CD8-positive, alpha-beta memory T cell (primary cell): ENCODE data around the gene SNTB2. TPM values are rescaled to one million over a fixed set of nuclear protein-coding genes. Genes with fewer than 3 reads are reported as not detected.

Experiments used
- CTCF ChIA-PET: fragments of 350-600 bp; sonication (Branson Sonifier 250); formaldehyde crosslinking; loops from one replicate; lab custom pipeline; 2021; ENCODE audit warnings: antibody characterized with exemption; lab: Charles Lee
- POLR2A ChIA-PET: fragments of 350-600 bp; sonication (Branson Sonifier 250); formaldehyde crosslinking; loops from one replicate; lab custom pipeline; 2021; ENCODE audit warnings: antibody characterized with exemption; lab: Charles Lee
- DNase-seq, 5 donors: peaks; one replicate each; pipeline versions ENCODE4 v3.0.0 to v3.0.0-alpha.2; 2020 to 2022; ENCODE audit warnings: mixed read lengths in 1 of 5
- H3K27ac ChIP-seq: one replicate; pipeline ENCODE4 v1.7.0; 2013; ENCODE audit warnings: low read depth, mild to moderate bottlenecking, low read length, moderate library complexity
- H3K27me3 ChIP-seq: 2 replicates; pipeline ENCODE4 v1.7.0; 2013; ENCODE audit warnings: low read length, mild to moderate bottlenecking; ENCODE audit not compliant: insufficient read depth, poor library complexity, severe bottlenecking
- H3K36me3 ChIP-seq: 2 replicates; pipeline ENCODE4 v1.7.0; 2013; ENCODE audit warnings: mild to moderate bottlenecking, low read length, moderate library complexity; ENCODE audit not compliant: insufficient read depth
- H3K4me1 ChIP-seq: 2 replicates; pipeline ENCODE4 v1.7.0; 2013; ENCODE audit warnings: mild to moderate bottlenecking, low read length, moderate library complexity; ENCODE audit not compliant: insufficient read depth
- H3K4me3 ChIP-seq: 2 replicates; pipeline ENCODE4 v1.7.0; 2013; ENCODE audit warnings: mild to moderate bottlenecking, low read length
- H3K9me3 ChIP-seq: 2 replicates; pipeline ENCODE4 v1.7.0; 2013; ENCODE audit warnings: mild to moderate bottlenecking, low read length
- H3K27ac Mint-ChIP-seq, 8 donors: one replicate each; pipeline ENCODE4 v1.8.0; 2020 to 2021; ENCODE audit warnings: mixed read lengths in 8 of 8, mild to moderate bottlenecking in 6 of 8, inconsistent platforms in 3 of 8, moderate library complexity in 3 of 8
- H3K27me3 Mint-ChIP-seq, 2 donors: one replicate each; pipeline ENCODE4 v1.8.0; 2020 to 2021; ENCODE audit warnings: mixed read lengths in 2 of 2, mild to moderate bottlenecking in 1 of 2, moderate library complexity in 1 of 2
- H3K36me3 Mint-ChIP-seq, 3 donors: one replicate each; pipeline ENCODE4 v1.8.0; 2020 to 2021; ENCODE audit warnings: mixed read lengths in 3 of 3, inconsistent platforms in 1 of 3, mild to moderate bottlenecking in 1 of 3
- H3K4me1 Mint-ChIP-seq, 3 donors: one replicate each; pipeline ENCODE4 v1.8.0; 2020 to 2021; ENCODE audit warnings: mixed read lengths in 3 of 3, inconsistent platforms in 1 of 3, mild to moderate bottlenecking in 1 of 3
- H3K4me3 Mint-ChIP-seq, 7 donors: one replicate each; pipeline ENCODE4 v1.8.0; 2020 to 2021; ENCODE audit warnings: mixed read lengths in 7 of 7, mild to moderate bottlenecking in 6 of 7, moderate library complexity in 4 of 7, inconsistent platforms in 2 of 7
- H3K9me3 Mint-ChIP-seq, 5 donors: one replicate each; pipeline ENCODE4 v1.8.0; 2020 to 2022; ENCODE audit warnings: mixed read lengths in 5 of 5, mild to moderate bottlenecking in 3 of 5, moderate library complexity in 2 of 5, inconsistent platforms in 1 of 5
- polyA plus RNA-seq: library from polyadenylated mRNA; unstranded; fragments of 300-500 nt; fragmentation: Illumina TruSeq; gene quantifications from one replicate; pipeline ENCODE4 v1.2.3, GENCODE V29; 2021
- total RNA-seq, 2 experiments: library from RNA; stranded (reverse); gene quantifications; one replicate each; pipeline ENCODE4 v1.2.3, GENCODE V29; 2021

The SNTB2 gene
- total and polyA plus RNA-seq, 3 experiments from 2014 or later, result 13.6 to 28.2 (median 14.9) TPM

- H3K27me3 ChIP-seq, result no peaks in the 10 kb centered on the region
- H3K27me3 Mint-ChIP-seq, result no peaks in the 10 kb centered on the region
- H3K9me3 Mint-ChIP-seq, result no peaks in the 10 kb centered on the region
- H3K4me3 Mint-ChIP-seq, result no peak overlapping the region
- ChIA-PET CTCF (no interaction called here), POLR2A (no interaction called here)
- no peak for DNase-seq
- H3K27ac Mint-ChIP-seq, result no peak overlapping the region
- no peak overlapping the region for H3K27ac ChIP-seq
- peaks cover 46 to 68% (median 62%) of the 10 kb centered on the region in 3 donors for H3K4me1 Mint-ChIP-seq
- H3K9me3 ChIP-seq, result no peaks in the 10 kb centered on the region
- no peak overlapping the region for H3K4me3 ChIP-seq
- peaks cover 17% of the 10 kb centered on the region for H3K4me1 ChIP-seq
- no peaks in the 10 kb centered on the region for H3K36me3 ChIP-seq
- peaks cover 3 to 5% (median 4%) of the 10 kb centered on the region in 3 donors for H3K36me3 Mint-ChIP-seq
Observed at GRCh38 chr16:69194488-69194887, 7.5 kb downstream of the SNTB2 start.

- H3K36me3 ChIP-seq, result no peaks in the 10 kb centered on the region
- ChIA-PET CTCF (interaction anchor here (0.6 to 1.0 kb wide), 2 partner anchors 8 to 340 kb away, joined by 3 to 4 read pairs; partner anchors contain the start of gene SNTB2), POLR2A (no interaction called here)
Observed at GRCh38 chr16:69195369-69196029, 8.5 kb downstream of the SNTB2 start.

GRCh38 chr16:69197573-69197972 lies 10.6 kb downstream of the SNTB2 start:
- no peaks in the 10 kb centered on the region for H3K27me3 Mint-ChIP-seq
- CTCF ChIA-PET, result no interaction called here

More at GRCh38 chr16:69195369-69196029, 8.5 kb downstream of the SNTB2 start:
- H3K36me3 Mint-ChIP-seq, result peaks cover 3 to 5% (median 4%) of the 10 kb centered on the region in 3 donors
- no peak overlapping the region for H3K27ac Mint-ChIP-seq
- peaks cover 7% of the 10 kb centered on the region for H3K4me1 ChIP-seq
- no peak overlapping the region for H3K27ac ChIP-seq
- no peaks in the 10 kb centered on the region for H3K27me3 ChIP-seq
- H3K27me3 Mint-ChIP-seq, result no peaks in the 10 kb centered on the region
- no peak overlapping the region for H3K4me3 Mint-ChIP-seq
- H3K9me3 Mint-ChIP-seq, result no peaks in the 10 kb centered on the region
- no peak for DNase-seq
- no peak overlapping the region for H3K4me3 ChIP-seq
- H3K9me3 ChIP-seq, result no peaks in the 10 kb centered on the region
- H3K4me1 Mint-ChIP-seq, result peaks cover 44 to 65% (median 57%) of the 10 kb centered on the region in 3 donors

GRCh38 chr16:69199382-69199781 lies 12.4 kb downstream of the SNTB2 start:
- H3K27me3 ChIP-seq, result no peaks in the 10 kb centered on the region
- H3K9me3 ChIP-seq, result no peaks in the 10 kb centered on the region
- Mint-ChIP-seq H3K4me3 (no peak overlapping the region), H3K4me1 (peaks cover 32 to 55% (median 53%) of the 10 kb centered on the region in 3 donors), H3K9me3 (no peaks in the 10 kb centered on the region), H3K27ac (peak overlapping the region in 1 of 8 donors; percentile 46), H3K36me3 (peaks cover 0 to 6% (median 2%) of the 10 kb centered on the region in 3 donors), H3K27me3 (no peaks in the 10 kb centered on the region)
- ChIA-PET POLR2A (no interaction called here), CTCF (no interaction called here)
- no peak overlapping the region for H3K4me3 ChIP-seq
- no peaks in the 10 kb centered on the region for H3K36me3 ChIP-seq
- no peaks in the 10 kb centered on the region for H3K4me1 ChIP-seq
- H3K27ac ChIP-seq, result no peak overlapping the region
- DNase-seq, result no peak

More at GRCh38 chr16:69197573-69197972, 10.6 kb downstream of the SNTB2 start:
- Histone ChIP-seq H3K4me1 (no peaks in the 10 kb centered on the region), H3K27ac (no peak overlapping the region), H3K4me3 (no peak overlapping the region), H3K27me3 (no peaks in the 10 kb centered on the region), H3K36me3 (no peaks in the 10 kb centered on the region), H3K9me3 (no peaks in the 10 kb centered on the region)
- POLR2A ChIA-PET, result no interaction called here
- no peak overlapping the region for H3K27ac Mint-ChIP-seq
- peaks cover 37 to 62% (median 56%) of the 10 kb centered on the region in 3 donors for H3K4me1 Mint-ChIP-seq
- no peak for DNase-seq
- peaks cover 0 to 2% (median 2%) of the 10 kb centered on the region in 3 donors for H3K36me3 Mint-ChIP-seq
- H3K9me3 Mint-ChIP-seq, result no peaks in the 10 kb centered on the region
- H3K4me3 Mint-ChIP-seq, result no peak overlapping the region

GRCh38 chr16:69201291-69201690 lies 14.3 kb downstream of the SNTB2 start:
- POLR2A ChIA-PET, result no interaction called here
- CTCF ChIA-PET, result no interaction called here
- Histone ChIP-seq H3K9me3 (no peaks in the 10 kb centered on the region), H3K27ac (no peak overlapping the region), H3K4me3 (no peak overlapping the region), H3K4me1 (no peaks in the 10 kb centered on the region), H3K36me3 (no peaks in the 10 kb centered on the region), H3K27me3 (no peaks in the 10 kb centered on the region)
- Mint-ChIP-seq H3K36me3 (peaks cover 0 to 12% (median 2%) of the 10 kb centered on the region in 3 donors), H3K27ac (peak overlapping the region in 4 of 8 donors; percentile 10 to 87 (median 35)), H3K9me3 (no peaks in the 10 kb centered on the region), H3K4me1 (peaks cover 34 to 53% (median 49%) of the 10 kb centered on the region in 3 donors), H3K27me3 (no peaks in the 10 kb centered on the region), H3K4me3 (no peak overlapping the region)
- no peak for DNase-seq

- Mint-ChIP-seq H3K27ac (peak overlapping the region in 3 of 8 donors; percentile 33 to 78 (median 64)), H3K27me3 (no peaks in the 10 kb centered on the region), H3K36me3 (peaks cover 0 to 12% (median 2%) of the 10 kb centered on the region in 3 donors), H3K4me3 (no peak overlapping the region), H3K9me3 (no peaks in the 10 kb centered on the region), H3K4me1 (peaks cover 33 to 50% (median 48%) of the 10 kb centered on the region in 3 donors)
- Histone ChIP-seq H3K27ac (no peak overlapping the region), H3K9me3 (no peaks in the 10 kb centered on the region), H3K4me3 (no peak overlapping the region), H3K27me3 (no peaks in the 10 kb centered on the region), H3K36me3 (no peaks in the 10 kb centered on the region), H3K4me1 (no peaks in the 10 kb centered on the region)
- no peak for DNase-seq
- ChIA-PET POLR2A (no interaction called here), CTCF (no interaction called here)
Observed at GRCh38 chr16:69201787-69202186, 14.8 kb downstream of the SNTB2 start.

- Histone ChIP-seq H3K27ac (no peak overlapping the region), H3K27me3 (no peaks in the 10 kb centered on the region), H3K4me3 (no peak overlapping the region), H3K4me1 (no peaks in the 10 kb centered on the region), H3K9me3 (no peaks in the 10 kb centered on the region), H3K36me3 (no peaks in the 10 kb centered on the region)
- DNase-seq, result no peak
- H3K9me3 Mint-ChIP-seq, result no peaks in the 10 kb centered on the region
- ChIA-PET POLR2A (no interaction called here), CTCF (no interaction called here)
- H3K36me3 Mint-ChIP-seq, result peaks cover 0 to 9% (median 2%) of the 10 kb centered on the region in 3 donors
- H3K4me1 Mint-ChIP-seq, result peaks cover 24 to 41% (median 32%) of the 10 kb centered on the region in 3 donors
- no peaks in the 10 kb centered on the region for H3K27me3 Mint-ChIP-seq
- H3K4me3 Mint-ChIP-seq, result no peak overlapping the region
- H3K27ac Mint-ChIP-seq, result peak overlapping the region in 6 of 8 donors; percentile 1 to 71 (median 52)
Observed at GRCh38 chr16:69204172-69204571, 17.2 kb downstream of the SNTB2 start.

GRCh38 chr16:69209735-69210134 lies 22.8 kb downstream of the SNTB2 start:
- Mint-ChIP-seq H3K27me3 (no peaks in the 10 kb centered on the region), H3K4me3 (no peak overlapping the region), H3K4me1 (peaks cover 17 to 20% (median 19%) of the 10 kb centered on the region in 3 donors), H3K36me3 (peaks cover 0 to 3% (median 0%) of the 10 kb centered on the region in 3 donors), H3K27ac (peak overlapping the region in 1 of 8 donors; percentile 47), H3K9me3 (peaks cover 0 to 1% (median 0%) of the 10 kb centered on the region in 5 donors)
- POLR2A ChIA-PET, result interaction anchor here (0.6 kb wide), 1 partner anchor 95 kb away, joined by 3 read pairs; no protein-coding TSS in a partner anchor
- CTCF ChIA-PET, result no interaction called here
- no peak for DNase-seq
- Histone ChIP-seq H3K4me3 (no peak overlapping the region), H3K4me1 (no peaks in the 10 kb centered on the region), H3K27ac (no peak overlapping the region), H3K9me3 (no peaks in the 10 kb centered on the region), H3K27me3 (no peaks in the 10 kb centered on the region), H3K36me3 (no peaks in the 10 kb centered on the region)
